Limb (tissue), 2 donors: ENCODE data around the gene ITM2B.
"Not testable (repeated sequence)": the region's sequence is repeated elsewhere in the genome, so short reads cannot be mapped to it uniquely, and the experiment has no call there.

Source experiments
- DNase-seq, 2 donors: peaks; one replicate each; pipeline ENCODE4 v3.0.0-alpha.2; 2016; ENCODE audit errors: extremely low spot score in 2 of 2

ITM2B gene

GRCh38 chr13:48224701-48225100 lies 8.3 kb upstream of the ITM2B start:
- no peak for DNase-seq

GRCh38 chr13:48230541-48230940 lies 2.5 kb upstream of the ITM2B start:
- DNase-seq: no peak

GRCh38 chr13:48231080-48231479 lies 1.9 kb upstream of the ITM2B start:
- no peak for DNase-seq

GRCh38 chr13:48231933-48232332 lies 1.1 kb upstream of the ITM2B start:
- no peak for DNase-seq

GRCh38 chr13:48232420-48233045 lies 473 bp upstream of the ITM2B start:
- DNase-seq: peak in 1 of 2 donors; percentile 24

GRCh38 chr13:48233889-48234488 lies 983 bp downstream of the ITM2B start:
- DNase-seq: peak in 1 of 2 donors; percentile 63

GRCh38 chr13:48234566-48235340 lies 1.7 kb downstream of the ITM2B start:
- peak in 1 of 2 donors; percentile 24 for DNase-seq

- DNase-seq: peak in 1 of 2 donors; percentile 38
These were observed 2.5 kb downstream of the ITM2B start for GRCh38 chr13:48235341-48236135.

GRCh38 chr13:48236528-48237353 lies 3.7 kb downstream of the ITM2B start:
- no peak for DNase-seq

- not testable (repeated sequence) for DNase-seq
These were observed 6.4 kb downstream of the ITM2B start for GRCh38 chr13:48239369-48239768.

GRCh38 chr13:48241651-48242050 lies 8.6 kb downstream of the ITM2B start:
- DNase-seq: no peak

- no peak for DNase-seq
These were observed 9.7 kb downstream of the ITM2B start for GRCh38 chr13:48242677-48243076.

GRCh38 chr13:48244159-48244558 lies 11.2 kb downstream of the ITM2B start:
- no peak for DNase-seq

GRCh38 chr13:48246102-48246501 lies 13.1 kb downstream of the ITM2B start:
- no peak for DNase-seq

GRCh38 chr13:48249018-48249417 lies 16.0 kb downstream of the ITM2B start:
- DNase-seq: no peak

GRCh38 chr13:48251611-48252081 lies 18.6 kb downstream of the ITM2B start:
- peak; percentile 46 to 76 for DNase-seq

- DNase-seq: peak in 1 of 2 donors; percentile 15
These were observed 19.2 kb downstream of the ITM2B start for GRCh38 chr13:48252176-48252575.

- no peak for DNase-seq
These were observed 20.8 kb downstream of the ITM2B start for GRCh38 chr13:48253849-48254248.

- no peak for DNase-seq
These were observed 22.1 kb downstream of the ITM2B start for GRCh38 chr13:48255090-48255489.

- DNase-seq: no peak
These were observed 22.9 kb downstream of the ITM2B start for GRCh38 chr13:48255954-48256353.

- no peak for DNase-seq
These were observed 25.0 kb downstream of the ITM2B start for GRCh38 chr13:48258002-48258401.
